Vagina (tissue), 2 donors: ENCODE data around the gene TYR. TPM values are rescaled to one million over a fixed set of nuclear protein-coding genes. Genes with fewer than 3 reads are reported as not detected.
"Not testable (repeated sequence)": the region's sequence is repeated elsewhere in the genome, so short reads cannot be mapped to it uniquely, and the experiment has no call there.

ENCODE experiments used
- DNase-seq, 2 donors: peaks; one replicate each; pipeline ENCODE4 v3.0.0-alpha.2; 2017; ENCODE audit errors: extremely low spot score in 2 of 2
- H3K27ac ChIP-seq: fragments of 200-600 bp; sonication (generic); one replicate; pipeline ENCODE4 v1.5.1; 2019
- H3K27me3 ChIP-seq: fragments of 200-600 bp; sonication (generic); one replicate; pipeline ENCODE4 v1.5.1; 2019
- H3K36me3 ChIP-seq, 2 donors: fragments of 200-600 bp; sonication (generic); one replicate each; pipeline ENCODE4 v1.5.1; 2017 to 2019
- H3K4me1 ChIP-seq: fragments of 200-600 bp; sonication (generic); one replicate; pipeline ENCODE4 v1.5.1; 2019
- H3K4me3 ChIP-seq, 2 donors: fragments of 200-600 bp; sonication (generic); 1 replicate in 1 of 2; 2 replicates in 1 of 2; pipeline ENCODE4 v1.5.1; 2016 to 2019
- H3K9me3 ChIP-seq: fragments of 200-600 bp; sonication (generic); one replicate; pipeline ENCODE4 v1.5.1; 2019
- POLR2A ChIP-seq, 2 donors: fragments of 450-650 bp; IDR thresholded peaks; one replicate each; pipeline ENCODE4 v1.6.1; 2017; ENCODE audit warnings: antibody characterized with exemption in 2 of 2, mild to moderate bottlenecking in 2 of 2, moderate library complexity in 2 of 2
- POLR2AphosphoS5 ChIP-seq, 2 donors: sonication (generic); formaldehyde crosslinking; IDR thresholded peaks; one replicate each; pipeline ENCODE4 v1.9.0; 2017; ENCODE audit warnings: antibody characterized with exemption in 2 of 2, mild to moderate bottlenecking in 2 of 2, low read depth in 1 of 2; ENCODE audit not compliant: insufficient read depth in 1 of 2
- intact Hi-C: fragments of 100-400 bp; cut with DNase I; formaldehyde crosslinking; loops from one replicate; pipeline ENCODE4 v1.15.1; 2023
- total RNA-seq: library from RNA; depleted of rRNA; stranded (reverse); fragments of >200 nt; gene quantifications from one replicate; pipeline ENCODE4 v1.2.3, GENCODE V29; 2016
- TF ChIP-seq, protein P1 (sequence below), 3 experiments: fragments of 450-650 bp in 2 of 3; fragments of 200-600 bp in 1 of 3; sonication (generic) in 1 of 3; IDR thresholded peaks; one replicate each; pipeline ENCODE4 v1.5.1; 2017 to 2019; ENCODE audit warnings: antibody characterized with exemption in 3 of 3, mild to moderate bottlenecking in 2 of 3, moderate library complexity in 2 of 3

Gene TYR
- total RNA-seq, 1 donor from 2014 or later: not detected

DNA sequence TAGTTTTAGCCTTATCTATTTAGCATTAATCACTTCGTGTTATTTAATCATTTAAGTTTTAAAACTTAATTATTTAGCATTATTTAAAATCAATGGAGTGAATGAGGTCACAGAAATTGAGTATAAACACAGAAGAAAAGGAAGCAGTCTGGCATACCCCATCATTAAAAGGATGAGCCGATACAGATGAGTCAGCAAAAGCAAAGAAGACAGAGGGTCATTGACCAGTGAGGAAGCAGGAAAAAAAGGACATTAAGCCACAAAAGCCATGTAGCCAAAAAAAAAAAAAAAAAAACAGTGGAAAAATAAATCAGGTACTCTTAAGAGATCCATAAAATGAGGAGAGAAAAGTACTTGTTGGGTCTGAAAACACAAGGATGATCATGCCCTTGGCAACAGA, 71.5 kb downstream of the TYR start:
- Histone ChIP-seq H3K4me3 (no peak overlapping the region), H3K4me1 (no peaks in the 10 kb centered on the region), H3K27me3 (no peaks in the 10 kb centered on the region), H3K9me3 (no peaks in the 10 kb centered on the region), H3K36me3 (no peaks in the 10 kb centered on the region), H3K27ac (no peak overlapping the region)
- no peak for TF ChIP-seq POLR2A (IDR thresholded peaks at IDR 0.05)
- TF ChIP-seq, protein P1, sequence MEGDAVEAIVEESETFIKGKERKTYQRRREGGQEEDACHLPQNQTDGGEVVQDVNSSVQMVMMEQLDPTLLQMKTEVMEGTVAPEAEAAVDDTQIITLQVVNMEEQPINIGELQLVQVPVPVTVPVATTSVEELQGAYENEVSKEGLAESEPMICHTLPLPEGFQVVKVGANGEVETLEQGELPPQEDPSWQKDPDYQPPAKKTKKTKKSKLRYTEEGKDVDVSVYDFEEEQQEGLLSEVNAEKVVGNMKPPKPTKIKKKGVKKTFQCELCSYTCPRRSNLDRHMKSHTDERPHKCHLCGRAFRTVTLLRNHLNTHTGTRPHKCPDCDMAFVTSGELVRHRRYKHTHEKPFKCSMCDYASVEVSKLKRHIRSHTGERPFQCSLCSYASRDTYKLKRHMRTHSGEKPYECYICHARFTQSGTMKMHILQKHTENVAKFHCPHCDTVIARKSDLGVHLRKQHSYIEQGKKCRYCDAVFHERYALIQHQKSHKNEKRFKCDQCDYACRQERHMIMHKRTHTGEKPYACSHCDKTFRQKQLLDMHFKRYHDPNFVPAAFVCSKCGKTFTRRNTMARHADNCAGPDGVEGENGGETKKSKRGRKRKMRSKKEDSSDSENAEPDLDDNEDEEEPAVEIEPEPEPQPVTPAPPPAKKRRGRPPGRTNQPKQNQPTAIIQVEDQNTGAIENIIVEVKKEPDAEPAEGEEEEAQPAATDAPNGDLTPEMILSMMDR (IDR thresholded peaks at IDR 0.05): no peak
- no peak for TF ChIP-seq POLR2AphosphoS5 (IDR thresholded peaks at IDR 0.05; ENCODE audit: insufficient read depth in 1 of 2, low read depth in 1 of 2)
- intact Hi-C loops: no loop called here
- no peak for DNase-seq

DNA sequence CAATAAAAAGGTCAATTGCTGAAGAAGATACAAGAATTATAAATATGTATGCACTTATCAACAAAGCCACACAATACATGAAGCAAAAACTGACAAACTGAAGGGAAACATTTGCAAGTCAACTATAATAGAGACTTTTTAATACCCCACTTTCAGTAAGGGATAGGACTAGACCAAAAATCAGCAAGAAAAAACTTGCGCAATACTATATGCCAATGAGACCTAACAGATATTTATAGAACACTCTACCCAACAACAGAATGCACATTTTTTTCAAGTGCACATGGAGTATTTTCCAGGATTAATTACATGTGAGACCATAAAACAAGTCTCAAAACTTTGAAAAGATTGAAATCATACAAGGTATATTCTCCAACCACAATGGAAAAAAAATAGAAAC, 83.8 kb downstream of the TYR start:
- H3K27ac ChIP-seq, H3K4me3 ChIP-seq, H3K4me1 ChIP-seq, H3K27me3 ChIP-seq, DNase-seq, H3K36me3 ChIP-seq, intact Hi-C loops, H3K9me3 ChIP-seq: not testable (repeated sequence)

DNA sequence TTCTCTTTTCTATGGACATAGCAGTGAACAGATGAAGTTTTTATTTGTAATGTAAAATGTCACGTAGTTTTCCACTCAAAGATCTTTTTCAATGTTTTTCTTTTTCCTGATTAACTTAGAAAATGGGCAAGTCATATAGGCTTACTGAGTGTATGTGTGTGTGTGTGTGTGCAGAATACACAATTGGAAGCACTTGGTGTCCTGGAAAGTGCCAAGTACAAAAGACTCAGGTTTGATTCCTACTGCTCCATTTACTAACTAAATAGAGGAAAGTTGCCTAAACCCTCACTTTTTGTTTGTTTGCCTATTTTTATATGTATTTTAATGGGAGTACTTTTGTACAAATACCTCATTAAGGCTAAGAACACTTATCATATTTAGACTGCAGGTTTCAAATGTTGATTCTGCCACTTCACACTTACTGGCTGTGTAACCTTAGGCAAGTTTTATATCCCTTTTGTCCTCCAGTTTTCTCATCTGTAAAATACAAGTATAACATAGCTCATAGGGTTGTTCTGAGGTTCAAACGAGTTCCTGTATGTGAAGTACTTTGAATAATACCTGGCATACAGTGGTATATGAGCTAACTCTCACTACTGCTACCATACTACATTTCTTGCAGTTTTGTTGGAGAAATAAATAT, 90.1 kb downstream of the TYR start:
- no peaks in the 10 kb centered on the region for H3K9me3 ChIP-seq
- H3K4me1 ChIP-seq: no peaks in the 10 kb centered on the region
- H3K27me3 ChIP-seq: no peaks in the 10 kb centered on the region
- no peak for TF ChIP-seq POLR2A (IDR thresholded peaks at IDR 0.05)
- TF ChIP-seq, protein P1 (IDR thresholded peaks at IDR 0.05): no peak
- TF ChIP-seq POLR2AphosphoS5 (IDR thresholded peaks at IDR 0.05; ENCODE audit: insufficient read depth in 1 of 2, low read depth in 1 of 2): no peak
- intact Hi-C loops: no loop called here
- DNase-seq: no peak
- no peak overlapping the region for H3K4me3 ChIP-seq
- H3K36me3 ChIP-seq: no peaks in the 10 kb centered on the region
- no peak overlapping the region for H3K27ac ChIP-seq

DNA sequence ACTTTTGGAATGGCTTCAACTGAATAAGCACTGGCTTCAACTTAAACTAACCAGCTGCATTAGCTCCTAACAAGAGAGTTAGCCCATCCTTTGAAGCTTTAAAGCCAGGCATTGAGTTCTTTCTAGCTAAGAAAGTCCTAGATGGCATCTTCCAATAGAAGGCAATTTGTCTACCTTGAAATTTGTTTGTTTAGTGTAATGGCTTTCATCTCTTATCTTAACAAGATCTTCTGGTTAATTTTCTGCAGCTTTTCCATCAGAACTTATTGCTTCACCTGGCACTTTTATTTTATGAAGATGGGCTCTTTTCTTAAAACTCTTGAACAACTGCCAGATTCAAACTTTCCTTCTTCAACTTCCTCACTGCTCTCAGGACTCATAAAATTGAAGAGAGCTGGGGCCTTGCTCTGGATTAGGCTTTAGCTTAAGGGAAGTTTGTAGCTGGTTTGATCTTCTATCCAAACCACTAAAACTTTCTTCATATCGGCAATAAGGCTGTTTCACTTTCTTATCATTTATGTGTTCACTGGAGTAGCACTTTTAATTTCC, 94.9 kb downstream of the TYR start:
- H3K4me1 ChIP-seq, DNase-seq, H3K27me3 ChIP-seq, intact Hi-C loops, H3K27ac ChIP-seq, H3K9me3 ChIP-seq, H3K4me3 ChIP-seq, H3K36me3 ChIP-seq: not testable (repeated sequence)

DNA sequence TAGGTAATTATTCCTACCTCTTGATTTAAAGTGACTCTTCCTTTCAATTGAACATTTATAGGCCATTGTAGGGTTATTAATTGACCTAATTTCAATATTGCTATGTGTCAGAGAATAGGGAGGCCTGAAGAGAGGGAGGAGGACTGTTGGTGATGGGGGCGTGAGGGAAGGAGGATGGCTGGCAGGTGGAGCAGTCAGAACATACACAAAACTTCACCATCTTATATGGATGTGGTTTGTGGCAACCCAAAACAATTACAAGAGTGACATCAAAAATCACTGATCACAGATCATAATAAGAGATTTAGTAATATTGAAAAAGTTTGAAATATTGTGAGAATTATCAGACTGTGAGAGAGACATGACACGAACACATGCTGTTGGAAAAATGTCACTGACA, 95.5 kb downstream of the TYR start:
- H3K9me3 ChIP-seq, H3K27me3 ChIP-seq, H3K4me3 ChIP-seq, intact Hi-C loops, H3K27ac ChIP-seq, DNase-seq, H3K4me1 ChIP-seq, H3K36me3 ChIP-seq: not testable (repeated sequence)

DNA sequence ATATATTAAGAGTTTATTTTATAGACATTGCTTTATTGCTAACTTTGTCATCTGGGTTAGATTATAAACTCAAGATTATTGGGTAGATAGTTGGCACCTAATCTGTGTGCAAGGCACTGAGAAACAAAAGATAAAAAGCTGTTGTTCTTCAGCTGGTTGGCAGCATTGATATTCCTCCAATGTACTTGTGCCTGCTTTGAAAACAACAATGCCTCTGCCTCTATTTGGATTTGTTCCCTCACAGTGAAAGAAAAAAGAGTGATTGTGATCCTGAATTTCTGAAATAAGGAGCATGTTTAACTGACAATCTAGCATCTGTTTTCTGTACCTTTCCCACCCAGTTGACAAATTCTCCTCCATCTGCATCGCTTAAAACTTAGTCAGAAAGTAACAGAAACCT, 98.3 kb downstream of the TYR start:
- H3K27me3 ChIP-seq: no peaks in the 10 kb centered on the region
- DNase-seq: no peak
- TF ChIP-seq, protein P1 (IDR thresholded peaks at IDR 0.05): no peak
- no peak for TF ChIP-seq POLR2A (IDR thresholded peaks at IDR 0.05)
- no peak for TF ChIP-seq POLR2AphosphoS5 (IDR thresholded peaks at IDR 0.05; ENCODE audit: insufficient read depth in 1 of 2, low read depth in 1 of 2)
- H3K4me3 ChIP-seq: no peak overlapping the region
- H3K9me3 ChIP-seq: no peaks in the 10 kb centered on the region
- no peak overlapping the region for H3K27ac ChIP-seq
- no peaks in the 10 kb centered on the region for H3K36me3 ChIP-seq
- intact Hi-C loops: no loop called here
- H3K4me1 ChIP-seq: no peaks in the 10 kb centered on the region
